ENCODE measurements around the gene CFAP46. TPM values are rescaled to one million over a fixed set of nuclear protein-coding genes. Genes with fewer than 3 reads are reported as not detected.

CFAP46 gene
- total RNA-seq, 2 experiments from 2014 or later = 0.07 TPM; not detected in 1

DNA sequence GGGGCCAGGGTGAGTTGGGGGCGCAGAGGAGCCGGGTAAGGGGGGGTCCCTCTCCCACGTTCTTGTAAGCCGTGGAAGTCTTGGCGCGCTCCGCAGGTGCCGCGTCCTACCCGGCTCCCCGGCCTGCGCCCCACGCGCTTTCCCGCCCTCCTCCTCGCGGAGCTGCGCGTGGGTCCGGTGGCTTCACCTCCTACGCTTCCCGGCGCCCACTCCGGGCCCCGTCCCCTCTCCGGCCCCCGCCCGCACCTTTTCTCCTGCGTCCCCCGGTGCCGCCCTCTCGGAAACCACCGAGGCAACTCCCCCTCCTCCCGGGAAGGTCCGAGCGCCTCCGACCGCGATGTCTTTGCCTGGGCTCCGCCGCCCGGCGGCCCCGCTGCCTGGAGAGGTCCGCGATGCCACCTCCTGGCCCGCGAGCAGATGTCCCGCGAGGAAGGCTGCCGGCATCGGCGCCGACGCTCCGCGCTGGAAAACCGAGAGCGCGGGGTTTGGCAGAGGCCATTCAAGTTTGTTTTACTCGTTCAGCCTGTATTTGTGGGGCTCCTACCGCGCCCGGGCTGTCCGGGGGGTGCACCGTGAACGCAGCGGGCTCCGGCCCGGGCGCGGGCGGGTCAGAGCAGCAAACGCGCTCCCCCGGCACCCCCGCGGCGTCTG lies 154.1 kb downstream of the CFAP46 start:
- intact Hi-C loops (cut with micrococcal nuclease) = loop anchor here (5.0 kb wide), 1 partner anchor 136 kb away; no protein-coding TSS in a partner anchor
- H3K9me3 Mint-ChIP-seq = no peaks in the 10 kb centered on the region
- DNase-seq = peak; percentile 20
- POLR2A ChIA-PET = no interaction called here
- no peak overlapping the region for H3K4me3 Mint-ChIP-seq
- no peak overlapping the region for H3K27ac Mint-ChIP-seq
- peaks cover 4% of the 10 kb centered on the region for H3K36me3 Mint-ChIP-seq
- no peaks in the 10 kb centered on the region for H3K4me1 Mint-ChIP-seq (ENCODE audit: low read depth)
- peaks cover 15% of the 10 kb centered on the region for H3K27me3 Mint-ChIP-seq
- CTCF ChIA-PET = interaction anchor here (1.0 kb wide), 1 partner anchor 133 kb away, joined by 4 read pairs; no protein-coding TSS in a partner anchor

DNA sequence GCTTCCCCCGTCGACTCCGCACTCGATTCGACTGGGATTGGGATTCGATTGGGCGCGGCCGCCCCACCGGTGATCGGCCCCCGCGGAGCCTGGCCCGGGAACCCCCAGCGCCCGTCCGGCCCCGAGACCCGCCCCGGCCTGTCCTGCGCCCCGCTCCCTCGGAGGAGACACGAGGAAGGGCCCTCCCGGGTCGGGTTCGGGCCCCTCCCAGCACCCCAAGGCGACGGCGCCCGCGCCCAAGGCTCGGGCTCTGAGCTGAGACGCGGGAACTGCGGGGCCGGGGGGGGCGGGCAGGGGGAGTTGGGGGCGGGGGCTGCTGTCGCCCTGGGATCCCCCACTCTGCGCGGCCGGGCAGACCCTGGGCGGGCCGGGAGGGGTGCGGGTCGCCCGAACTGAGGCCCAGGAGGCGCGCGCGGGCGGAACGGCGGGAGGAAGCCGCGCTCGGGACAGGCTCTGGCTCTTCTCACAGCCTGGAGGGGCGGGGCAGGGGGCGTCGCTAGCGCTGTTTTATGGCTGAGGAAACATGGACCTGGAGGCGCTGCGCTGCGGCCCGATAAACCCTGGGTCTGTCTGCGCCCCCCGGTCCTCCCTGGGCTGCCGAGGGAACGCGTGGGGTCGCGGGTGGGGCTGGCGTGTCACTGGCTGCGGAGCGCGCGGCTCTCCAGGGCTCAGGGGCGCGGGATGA lies 154.7 kb downstream of the CFAP46 start:
- H3K4me3 Mint-ChIP-seq = no peak overlapping the region
- H3K27me3 Mint-ChIP-seq = peaks cover 18% of the 10 kb centered on the region
- no peak overlapping the region for H3K27ac Mint-ChIP-seq
- H3K4me1 Mint-ChIP-seq (ENCODE audit: low read depth) = no peaks in the 10 kb centered on the region
- DNase-seq = no peak
- H3K9me3 Mint-ChIP-seq = no peaks in the 10 kb centered on the region
- ChIA-PET POLR2A (no interaction called here), CTCF (interaction anchor here (1.0 kb wide), 1 partner anchor 133 kb away, joined by 4 read pairs; no protein-coding TSS in a partner anchor)
- intact Hi-C loops (cut with micrococcal nuclease) = loop anchor here (5.0 kb wide), 1 partner anchor 135 kb away; no protein-coding TSS in a partner anchor
- H3K36me3 Mint-ChIP-seq = peaks cover 9% of the 10 kb centered on the region

DNA sequence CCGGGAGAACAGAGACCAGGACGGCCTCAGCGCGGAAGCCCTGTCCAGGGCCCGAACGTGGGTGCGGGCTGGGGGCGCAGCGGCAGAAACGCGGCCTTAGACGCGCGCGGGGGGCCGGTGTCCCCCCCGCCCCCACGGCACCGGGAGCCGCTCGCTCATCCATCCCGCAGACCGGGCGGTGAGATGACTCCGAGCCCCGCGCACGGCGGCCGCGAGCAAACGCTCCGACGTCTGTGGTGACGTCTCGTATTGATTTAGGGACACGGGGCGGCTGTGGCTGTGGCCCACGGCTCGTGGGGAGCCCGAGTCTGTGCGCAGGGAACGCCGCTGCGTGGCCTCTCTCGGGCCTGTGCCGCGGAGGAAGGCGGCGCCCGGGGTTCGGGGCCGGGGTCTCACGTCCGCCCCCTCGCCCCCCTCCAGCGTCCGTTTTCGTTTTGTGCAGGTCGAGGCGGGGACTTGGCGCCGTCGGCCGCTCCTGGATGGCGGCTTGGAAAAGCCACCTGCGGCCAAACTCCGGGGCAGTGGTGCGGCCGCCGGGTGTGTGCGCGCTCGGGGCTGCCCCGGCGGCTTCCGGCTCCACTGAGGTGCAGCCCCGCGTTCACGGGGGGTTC lies 155.4 kb downstream of the CFAP46 start:
- intact Hi-C loops (cut with micrococcal nuclease) = loop anchor here (5.0 kb wide), 1 partner anchor 135 kb away; no protein-coding TSS in a partner anchor
- Mint-ChIP-seq H3K4me3 (no peak overlapping the region), H3K4me1 (ENCODE audit: low read depth) (no peaks in the 10 kb centered on the region), H3K27ac (no peak overlapping the region), H3K9me3 (no peaks in the 10 kb centered on the region), H3K27me3 (peaks cover 18% of the 10 kb centered on the region), H3K36me3 (peaks cover 10% of the 10 kb centered on the region)
- ChIA-PET POLR2A (no interaction called here), CTCF (no interaction called here)
- DNase-seq = no peak

DNA sequence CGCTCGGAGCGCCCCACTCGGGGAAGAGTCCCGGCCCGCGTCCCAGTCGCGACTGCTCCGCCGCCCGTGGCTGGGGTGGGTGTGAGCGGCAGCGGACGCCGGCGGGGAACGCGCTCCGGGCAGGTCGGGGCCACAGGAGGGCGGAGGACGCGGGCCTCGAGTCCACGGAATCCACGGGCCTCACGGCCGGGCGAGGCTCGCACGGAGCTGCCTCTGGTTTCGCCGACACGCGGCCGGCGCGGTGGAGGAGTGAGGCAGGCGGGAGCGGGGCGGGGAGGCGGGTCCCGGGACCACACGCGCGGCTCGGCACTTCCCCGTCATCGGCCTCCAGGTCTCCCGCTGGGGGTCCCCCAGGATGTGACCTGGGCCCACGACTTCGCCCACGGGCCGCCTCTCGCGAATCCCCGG lies 155.9 kb downstream of the CFAP46 start:
- H3K4me1 Mint-ChIP-seq (ENCODE audit: low read depth) = no peaks in the 10 kb centered on the region
- no peaks in the 10 kb centered on the region for H3K9me3 Mint-ChIP-seq
- POLR2A ChIA-PET = no interaction called here
- H3K4me3 Mint-ChIP-seq = no peak overlapping the region
- no peak overlapping the region for H3K27ac Mint-ChIP-seq
- intact Hi-C loops (cut with micrococcal nuclease) = loop anchor here (5.0 kb wide), 1 partner anchor 134 kb away; no protein-coding TSS in a partner anchor
- peaks cover 18% of the 10 kb centered on the region for H3K27me3 Mint-ChIP-seq
- DNase-seq = no peak
- CTCF ChIA-PET = no interaction called here
- peaks cover 15% of the 10 kb centered on the region for H3K36me3 Mint-ChIP-seq

DNA sequence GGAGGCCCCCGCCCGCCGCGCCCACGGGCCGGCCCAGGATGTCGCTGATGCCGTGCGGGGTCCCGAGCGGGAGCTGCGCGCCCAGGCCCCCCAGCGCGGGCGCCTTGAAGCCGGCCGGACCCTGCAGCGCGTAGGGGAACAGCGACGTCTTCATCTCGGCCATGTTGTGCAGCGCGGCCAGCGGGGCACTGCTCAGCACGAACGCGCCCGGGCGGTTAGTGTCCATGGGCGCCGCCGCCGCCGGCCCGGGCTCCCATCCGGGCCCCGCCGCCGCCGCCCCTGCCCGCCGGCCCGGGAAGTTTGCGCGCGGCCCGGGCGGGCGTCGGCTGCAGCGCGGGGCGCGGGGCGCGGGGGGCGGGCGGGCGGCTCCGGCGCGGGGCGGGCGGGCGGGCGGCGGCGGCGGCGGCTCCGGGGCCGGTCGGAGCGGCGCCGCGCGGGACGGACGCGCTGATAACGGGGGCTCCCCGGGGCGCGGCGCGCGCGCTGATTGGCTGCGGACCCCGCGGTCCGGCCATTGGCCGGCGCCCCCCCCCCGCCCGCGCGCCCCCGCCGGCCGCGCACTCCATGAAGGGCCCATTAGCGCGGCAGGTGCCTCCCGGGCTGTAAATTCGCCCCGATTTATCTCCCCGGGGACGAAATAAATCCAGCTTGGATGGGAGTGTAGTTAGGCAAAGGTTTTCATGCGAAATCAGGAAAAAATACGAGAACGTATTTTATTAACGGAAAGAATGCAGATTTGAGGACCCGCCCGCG lies 156.5 kb downstream of the CFAP46 start, which contains the start of gene NKX6-2:
Gene NKX6-2, minus strand, starts transcription at position 425 of the 753 bp plus-strand sequence. Its CDS starts 199 bp downstream, at position 226.
- no peaks in the 10 kb centered on the region for H3K4me1 Mint-ChIP-seq (ENCODE audit: low read depth)
- ChIA-PET CTCF (interaction anchor here (1.0 kb wide), 1 partner anchor 131 kb away, joined by 4 read pairs; no protein-coding TSS in a partner anchor), POLR2A (no interaction called here)
- no peak for DNase-seq
- H3K9me3 Mint-ChIP-seq = no peaks in the 10 kb centered on the region
- H3K36me3 Mint-ChIP-seq = peaks cover 17% of the 10 kb centered on the region
- H3K27me3 Mint-ChIP-seq = peaks cover 17% of the 10 kb centered on the region
- no peak within 1 kb of the TSS for H3K27ac Mint-ChIP-seq
- intact Hi-C loops (cut with micrococcal nuclease) = loop anchor here (5.0 kb wide), 1 partner anchor 134 kb away; no protein-coding TSS in a partner anchor
- H3K4me3 Mint-ChIP-seq = no peak within 1 kb of the TSS

DNA sequence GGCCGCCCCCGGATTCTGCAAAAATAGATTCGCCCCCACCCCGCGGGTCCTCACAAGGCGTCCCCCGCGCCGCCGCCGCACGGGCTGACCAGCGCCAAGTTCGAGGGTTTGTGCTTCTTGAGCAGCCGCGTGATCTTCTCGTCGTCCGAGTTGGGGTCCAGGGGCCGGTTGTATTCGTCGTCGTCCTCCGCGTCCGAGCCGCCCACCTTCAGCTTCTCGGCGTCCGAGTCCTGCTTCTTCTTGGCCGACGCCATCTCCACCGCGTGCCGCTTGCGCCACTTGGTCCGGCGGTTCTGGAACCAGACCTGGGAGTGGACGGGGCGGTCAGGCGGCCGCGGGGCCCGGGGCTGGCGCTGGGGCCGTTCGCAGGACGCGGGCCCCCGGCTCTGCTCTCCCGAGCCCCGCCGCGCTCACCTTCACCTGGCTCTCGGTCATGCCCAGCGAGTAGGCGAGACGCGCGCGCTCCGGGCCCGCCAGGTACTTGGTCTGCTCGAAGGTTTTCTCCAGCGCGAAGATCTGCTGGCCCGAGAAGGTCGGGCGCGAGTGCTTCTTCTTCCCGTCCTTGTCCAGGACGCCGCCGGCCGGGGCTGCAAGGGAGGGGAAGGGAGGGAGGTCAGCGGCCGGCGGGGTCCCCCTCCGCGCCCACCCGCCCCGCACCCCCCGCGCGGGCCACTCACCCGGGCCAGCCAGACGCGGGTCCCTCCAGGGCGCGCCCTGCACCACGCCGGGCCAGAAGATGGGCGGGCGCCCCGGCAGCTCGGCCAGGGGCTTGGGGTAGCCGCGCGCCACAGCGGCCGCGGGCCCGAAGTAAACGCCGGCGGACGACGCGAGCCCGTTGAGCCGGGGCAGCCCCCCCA lies 157.3 kb downstream of the CFAP46 start:
- H3K4me1 Mint-ChIP-seq (ENCODE audit: low read depth) = no peaks in the 10 kb centered on the region
- no peak overlapping the region for H3K27ac Mint-ChIP-seq
- ChIA-PET CTCF (interaction anchor here (1.0 kb wide), 1 partner anchor 131 kb away, joined by 4 read pairs; no protein-coding TSS in a partner anchor), POLR2A (no interaction called here)
- DNase-seq = no peak
- H3K4me3 Mint-ChIP-seq = no peak overlapping the region
- peaks cover 23% of the 10 kb centered on the region for H3K36me3 Mint-ChIP-seq
- no peaks in the 10 kb centered on the region for H3K9me3 Mint-ChIP-seq
- H3K27me3 Mint-ChIP-seq = peaks cover 15% of the 10 kb centered on the region
- intact Hi-C loops (cut with micrococcal nuclease) = loop anchor here (5.0 kb wide), 1 partner anchor 133 kb away; no protein-coding TSS in a partner anchor

DNA sequence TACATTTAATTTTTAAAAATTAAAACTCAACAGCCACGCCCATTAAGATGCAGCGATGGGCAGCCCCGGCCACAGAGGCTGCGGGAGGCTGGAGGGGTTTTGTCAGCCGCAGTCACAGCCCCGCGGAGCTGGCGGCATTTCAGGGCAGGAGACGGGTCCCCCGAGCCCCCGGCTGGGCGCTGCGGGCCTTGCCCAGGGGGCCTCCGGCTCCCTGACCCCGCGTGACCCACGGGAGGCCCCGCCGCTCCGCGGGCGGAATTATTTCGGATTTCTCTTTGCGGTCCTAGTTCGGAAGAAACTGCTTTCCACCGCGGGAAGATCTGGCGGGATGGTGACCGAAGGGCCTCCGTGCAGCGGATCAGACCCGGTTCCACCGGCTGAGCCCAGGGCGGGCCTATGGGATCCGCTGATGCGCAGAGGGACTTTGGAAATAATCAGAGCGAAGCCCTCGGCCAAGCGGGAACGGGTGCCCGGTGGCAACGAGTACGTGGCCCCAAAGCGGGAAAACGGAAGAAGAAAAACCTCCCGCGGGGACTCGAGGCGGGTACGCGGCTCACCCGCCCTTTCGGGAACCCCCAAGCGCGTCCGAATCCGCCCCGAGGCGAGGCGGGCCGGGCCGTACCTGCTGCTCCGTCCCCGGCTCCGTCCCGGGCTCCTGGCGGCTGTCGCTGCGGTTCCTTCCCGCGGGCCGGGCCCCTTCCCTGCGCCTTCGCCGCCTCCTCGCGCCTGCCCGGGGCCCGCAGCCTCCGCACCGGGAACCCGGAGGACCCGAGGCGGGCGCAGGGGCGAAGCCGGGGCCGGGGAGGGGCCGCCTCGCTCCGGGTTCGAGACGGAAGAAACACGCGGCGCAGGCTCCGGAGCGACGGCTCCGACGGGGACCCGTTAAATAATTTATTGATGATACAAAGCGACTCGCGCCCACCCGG lies 158.2 kb downstream of the CFAP46 start:
- Mint-ChIP-seq H3K27ac (no peak overlapping the region), H3K9me3 (no peaks in the 10 kb centered on the region), H3K36me3 (peaks cover 26% of the 10 kb centered on the region), H3K27me3 (peaks cover 15% of the 10 kb centered on the region), H3K4me1 (ENCODE audit: low read depth) (no peaks in the 10 kb centered on the region), H3K4me3 (no peak overlapping the region)
- intact Hi-C loops (cut with micrococcal nuclease) = no loop called here
- ChIA-PET POLR2A (no interaction called here), CTCF (interaction anchor here (0.7 kb wide), 1 partner anchor 128 kb away, joined by 4 read pairs; no protein-coding TSS in a partner anchor)
- DNase-seq = no peak

DNA sequence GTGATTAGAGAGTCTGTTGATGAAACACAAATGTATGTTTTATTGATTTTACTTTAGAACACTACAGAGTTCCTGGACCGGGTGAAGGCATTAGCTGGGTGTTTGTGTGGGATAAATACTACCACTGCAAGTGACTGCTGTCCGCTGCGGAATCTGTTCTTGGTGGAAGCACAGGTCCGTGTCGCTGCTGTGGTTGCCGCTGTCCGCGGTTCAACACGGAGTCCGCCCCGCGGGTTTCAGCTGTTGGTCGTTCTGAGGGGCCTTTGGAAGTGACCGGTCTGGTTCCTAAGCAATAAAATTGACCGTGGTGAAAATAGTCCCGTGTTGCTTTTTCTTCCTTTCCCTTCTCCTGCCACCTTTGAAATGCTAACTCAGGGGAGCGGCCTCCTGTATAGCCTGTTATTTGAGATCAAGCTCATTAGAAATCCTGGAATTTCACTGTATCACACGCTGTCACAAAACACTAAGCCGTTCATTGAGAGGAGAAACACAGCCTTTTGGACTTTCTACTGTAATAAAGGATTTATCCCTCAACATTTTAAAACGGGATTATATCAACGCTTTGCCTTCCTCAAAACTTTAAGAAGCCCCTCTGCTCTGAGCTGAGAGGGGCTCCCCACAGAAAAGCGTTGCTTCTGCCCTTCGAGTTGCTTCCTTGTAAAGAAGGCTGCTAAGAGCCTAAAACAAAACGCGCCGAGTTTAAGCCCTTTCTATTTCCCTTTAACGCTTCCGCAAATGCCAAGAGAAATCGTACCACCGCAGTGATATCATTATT lies 159.0 kb downstream of the CFAP46 start:
- H3K4me1 Mint-ChIP-seq (ENCODE audit: low read depth) = no peaks in the 10 kb centered on the region
- no peaks in the 10 kb centered on the region for H3K9me3 Mint-ChIP-seq
- H3K27ac Mint-ChIP-seq = no peak overlapping the region
- H3K4me3 Mint-ChIP-seq = no peak overlapping the region
- peaks cover 30% of the 10 kb centered on the region for H3K36me3 Mint-ChIP-seq
- ChIA-PET POLR2A (no interaction called here), CTCF (interaction anchor here (0.7 to 1.2 kb wide), 2 partner anchors 127 to 129 kb away, joined by 4 read pairs; no protein-coding TSS in a partner anchor)
- DNase-seq = no peak
- intact Hi-C loops (cut with micrococcal nuclease) = no loop called here
- peaks cover 12% of the 10 kb centered on the region for H3K27me3 Mint-ChIP-seq

DNA sequence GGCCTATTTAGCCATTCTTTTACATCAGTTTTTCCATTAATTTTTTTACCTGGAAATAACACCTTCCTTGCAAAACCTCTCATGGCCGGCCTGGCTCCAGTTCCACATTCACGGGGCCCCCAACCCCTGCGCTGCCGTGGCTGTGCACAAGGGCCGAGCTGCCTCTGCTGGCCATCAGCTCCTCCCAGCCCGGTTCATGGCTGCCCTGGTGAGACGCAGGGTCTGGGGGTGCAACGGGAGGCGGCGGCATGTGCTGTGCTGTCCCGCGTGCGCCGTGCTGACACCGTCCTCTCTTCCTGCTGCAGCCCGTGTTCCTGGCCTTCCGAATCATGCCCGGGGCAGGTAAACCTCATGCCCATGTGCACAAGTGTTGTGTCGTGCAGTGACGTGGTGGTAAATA lies 160.8 kb downstream of the CFAP46 start:
- DNase-seq = no peak
- peaks cover 12% of the 10 kb centered on the region for H3K27me3 Mint-ChIP-seq
- CTCF ChIA-PET = no interaction called here
- no peak overlapping the region for H3K27ac Mint-ChIP-seq
- intact Hi-C loops (cut with micrococcal nuclease) = no loop called here
- peaks cover 34% of the 10 kb centered on the region for H3K36me3 Mint-ChIP-seq
- H3K4me1 Mint-ChIP-seq (ENCODE audit: low read depth) = no peaks in the 10 kb centered on the region
- H3K9me3 Mint-ChIP-seq = no peaks in the 10 kb centered on the region
- POLR2A ChIA-PET = no interaction called here
- H3K4me3 Mint-ChIP-seq = no peak overlapping the region

DNA sequence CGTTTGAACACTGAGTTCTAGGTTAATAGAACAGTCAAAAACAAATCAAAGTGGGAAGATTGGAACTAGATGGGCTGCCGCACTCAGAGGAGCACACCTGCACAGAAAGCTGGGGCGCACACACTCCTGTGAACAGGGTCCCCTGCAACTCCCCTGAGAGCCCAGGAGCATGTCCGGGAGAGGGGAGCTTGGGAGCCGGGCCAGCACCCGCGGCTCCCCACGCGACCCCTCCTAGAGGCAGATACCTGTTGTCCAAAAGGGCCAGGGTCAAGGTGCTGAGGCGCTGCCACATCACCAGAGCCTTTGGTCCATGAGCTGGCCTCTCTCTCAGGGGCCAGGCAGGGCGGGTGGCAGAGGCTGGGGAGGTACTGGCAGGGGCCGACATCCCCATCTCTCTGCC lies 162.0 kb downstream of the CFAP46 start:
- Mint-ChIP-seq H3K4me1 (ENCODE audit: low read depth) (no peaks in the 10 kb centered on the region), H3K9me3 (no peaks in the 10 kb centered on the region), H3K36me3 (peaks cover 34% of the 10 kb centered on the region), H3K4me3 (no peak overlapping the region), H3K27me3 (peaks cover 12% of the 10 kb centered on the region), H3K27ac (no peak overlapping the region)
- DNase-seq = no peak
- CTCF ChIA-PET = no interaction called here
- intact Hi-C loops (cut with micrococcal nuclease) = no loop called here
- POLR2A ChIA-PET = no interaction called here
